Middle frontal gyrus (tissue), 1 donor: Measurements from ENCODE around the gene FUT2.
"Not testable (repeated sequence)": the region's sequence is repeated elsewhere in the genome, so short reads cannot be mapped to it uniquely, and the experiment has no call there.

Source experiments
- DNase-seq: peaks from one replicate; pipeline ENCODE4 v3.0.0-alpha.2; 2015; ENCODE audit warnings: low spot score; ENCODE audit errors: extremely low spot score

Gene FUT2

GRCh38 chr19:48670699-48671445 lies 24.9 kb upstream of the FUT2 start:
- DNase-seq, result no peak

- DNase-seq, result no peak
Measured at GRCh38 chr19:48671446-48671995, 24.2 kb upstream of the FUT2 start.

GRCh38 chr19:48672994-48673393 lies 22.8 kb upstream of the FUT2 start, which contains the start of gene NTN5:
Gene NTN5, minus strand, starts transcription at chr19:48673017. Its CDS starts 2,031 bp downstream, at chr19:48670986.
- DNase-seq, result no peak

GRCh38 chr19:48673436-48674100 lies 22.2 kb upstream of the FUT2 start:
- no peak for DNase-seq

GRCh38 chr19:48674216-48674809 lies 21.5 kb upstream of the FUT2 start:
- no peak for DNase-seq

- DNase-seq, result peak; percentile 83
Measured at GRCh38 chr19:48674921-48675824, 20.6 kb upstream of the FUT2 start.

GRCh38 chr19:48676487-48676886 lies 19.3 kb upstream of the FUT2 start:
- DNase-seq, result no peak

- no peak for DNase-seq
Measured at GRCh38 chr19:48676887-48677286, 18.9 kb upstream of the FUT2 start.

- no peak for DNase-seq
Measured at GRCh38 chr19:48678201-48678600, 17.6 kb upstream of the FUT2 start.

GRCh38 chr19:48680006-48680405 lies 15.8 kb upstream of the FUT2 start:
- not testable (repeated sequence) for DNase-seq

- no peak for DNase-seq
Measured at GRCh38 chr19:48680436-48681126, 15.2 kb upstream of the FUT2 start.

GRCh38 chr19:48681127-48681470 lies 14.7 kb upstream of the FUT2 start:
- DNase-seq, result peak; percentile 35

- peak; percentile 33 for DNase-seq
Measured at GRCh38 chr19:48683349-48683748, 12.4 kb upstream of the FUT2 start.

- no peak for DNase-seq
Measured at GRCh38 chr19:48685583-48685982, 10.2 kb upstream of the FUT2 start.

- DNase-seq, result no peak
Measured at GRCh38 chr19:48686088-48686487, 9.7 kb upstream of the FUT2 start.

GRCh38 chr19:48686637-48687036 lies 9.1 kb upstream of the FUT2 start:
- not testable (repeated sequence) for DNase-seq

GRCh38 chr19:48687776-48688175 lies 8.0 kb upstream of the FUT2 start:
- no peak for DNase-seq

- DNase-seq, result no peak
Measured at GRCh38 chr19:48689449-48689848, 6.3 kb upstream of the FUT2 start.

- not testable (repeated sequence) for DNase-seq
Measured at GRCh38 chr19:48693629-48694028, 2.1 kb upstream of the FUT2 start.

- no peak for DNase-seq
Measured at GRCh38 chr19:48696353-48697010, 711 bp downstream of the FUT2 start.
